ENCODE measurements around the gene RASGRF2. TPM values are rescaled to one million over a fixed set of nuclear protein-coding genes. Genes with fewer than 3 reads are reported as not detected.

RASGRF2 gene
- total RNA-seq, 1 experiment from 2014 or later, result 9.1 TPM

- Histone ChIP-seq H3K9me3 (ENCODE audit: low read depth, low read length, poor library complexity, severe bottlenecking) (no peaks in the 10 kb centered on the region), H3K27ac (ENCODE audit: low read depth, low read length, poor library complexity, severe bottlenecking) (no peak overlapping the region), H3K4me1 (ENCODE audit: insufficient read depth, low read length, poor library complexity, severe bottlenecking) (no peaks in the 10 kb centered on the region), H3K36me3 (ENCODE audit: insufficient read depth, low read length, poor library complexity, severe bottlenecking) (no peaks in the 10 kb centered on the region), H3K4me3 (ENCODE audit: low read depth, low read length, poor library complexity, severe bottlenecking) (no peak overlapping the region), H3K27me3 (replicated peaks; ENCODE audit: insufficient read depth, low read depth, low read length, poor library complexity) (no peaks in the 10 kb centered on the region)
- intact Hi-C loops (cut with micrococcal nuclease; ENCODE audit: unreplicated experiment), result loop anchor here (10.0 kb wide), 2 partner anchors 196 to 356 kb away; partner anchors contain the start of gene RASGRF2
- no TSS peak for BruUV-seq (replicated peaks)
- no peak for DNase-seq (ENCODE audit: low spot score)
- TF ChIP-seq EZH2 (IDR thresholded peaks at IDR 0.05; ENCODE audit: borderline replicate concordance, low read depth, low read length, poor library complexity, severe bottlenecking), result no peak
- no peak for TF ChIP-seq CTCF (conservative IDR thresholded peaks at IDR 0.05; ENCODE audit: low read depth, low read length)
- ChIA-PET CTCF (no interaction called here), POLR2A (ENCODE audit: low non-redundant PET) (no interaction called here)
Measured at GRCh38 chr5:81161012-81161601, 200.9 kb downstream of the RASGRF2 start.

- BruUV-seq (replicated peaks), result no TSS peak
- POLR2A ChIA-PET (ENCODE audit: low non-redundant PET), result no interaction called here
- intact Hi-C loops (cut with micrococcal nuclease; ENCODE audit: unreplicated experiment), result loop anchor here (10.0 kb wide), 2 partner anchors 198 to 358 kb away; partner anchors contain the start of gene RASGRF2
- H3K9me3 ChIP-seq (ENCODE audit: low read depth, low read length, poor library complexity, severe bottlenecking), result no peaks in the 10 kb centered on the region
- no peak for DNase-seq (ENCODE audit: low spot score)
- TF ChIP-seq EZH2 (IDR thresholded peaks at IDR 0.05; ENCODE audit: borderline replicate concordance, low read depth, low read length, poor library complexity, severe bottlenecking) (no peak), CTCF (conservative IDR thresholded peaks at IDR 0.05; ENCODE audit: low read depth, low read length) (no peak)
- H3K27me3 ChIP-seq (replicated peaks; ENCODE audit: insufficient read depth, low read depth, low read length, poor library complexity), result no peaks in the 10 kb centered on the region
- H3K4me1 ChIP-seq (ENCODE audit: insufficient read depth, low read length, poor library complexity, severe bottlenecking), result no peaks in the 10 kb centered on the region
- CTCF ChIA-PET, result no interaction called here
- H3K36me3 ChIP-seq (ENCODE audit: insufficient read depth, low read length, poor library complexity, severe bottlenecking), result no peaks in the 10 kb centered on the region
- H3K27ac ChIP-seq (ENCODE audit: low read depth, low read length, poor library complexity, severe bottlenecking), result no peak overlapping the region
- no peak overlapping the region for H3K4me3 ChIP-seq (ENCODE audit: low read depth, low read length, poor library complexity, severe bottlenecking)
Measured at GRCh38 chr5:81162501-81162900, 202.3 kb downstream of the RASGRF2 start.

GRCh38 chr5:81163651-81164050 lies 203.5 kb downstream of the RASGRF2 start:
- no peak for DNase-seq (ENCODE audit: low spot score)
- H3K36me3 ChIP-seq (ENCODE audit: insufficient read depth, low read length, poor library complexity, severe bottlenecking), result no peaks in the 10 kb centered on the region
- H3K9me3 ChIP-seq (ENCODE audit: low read depth, low read length, poor library complexity, severe bottlenecking), result no peaks in the 10 kb centered on the region
- no peak for TF ChIP-seq EZH2 (IDR thresholded peaks at IDR 0.05; ENCODE audit: borderline replicate concordance, low read depth, low read length, poor library complexity, severe bottlenecking)
- TF ChIP-seq CTCF (conservative IDR thresholded peaks at IDR 0.05; ENCODE audit: low read depth, low read length), result no peak
- intact Hi-C loops (cut with micrococcal nuclease; ENCODE audit: unreplicated experiment), result loop anchor here (2.0 to 10.0 kb wide), 3 partner anchors 199 to 477 kb away; partner anchors contain the start of gene RASGRF2
- no peak overlapping the region for H3K27ac ChIP-seq (ENCODE audit: low read depth, low read length, poor library complexity, severe bottlenecking)
- H3K4me3 ChIP-seq (ENCODE audit: low read depth, low read length, poor library complexity, severe bottlenecking), result no peak overlapping the region
- BruUV-seq (replicated peaks), result no TSS peak
- no peaks in the 10 kb centered on the region for H3K4me1 ChIP-seq (ENCODE audit: insufficient read depth, low read length, poor library complexity, severe bottlenecking)
- H3K27me3 ChIP-seq (replicated peaks; ENCODE audit: insufficient read depth, low read depth, low read length, poor library complexity), result no peaks in the 10 kb centered on the region
- CTCF ChIA-PET, result interaction anchor here (0.7 to 0.9 kb wide), 3 partner anchors 44 to 451 kb away, joined by 3 to 5 read pairs (median 3); no protein-coding TSS in a partner anchor
- POLR2A ChIA-PET (ENCODE audit: low non-redundant PET), result no interaction called here

Measured in A673 (cell line).